A204.1 (cell line): Measurements from ENCODE around the gene HEXIM1.

ENCODE experiments used
- FAIRE-seq: peaks from 2 replicates; lab custom pipeline; 2012; peaks lifted over from hg19 to GRCh38; lab: Jason Lieb, UNC

The HEXIM1 gene

GRCh38 chr17:45175759-45176115 lies 27.5 kb downstream of the HEXIM1 start:
- no peak for FAIRE-seq

DNA sequence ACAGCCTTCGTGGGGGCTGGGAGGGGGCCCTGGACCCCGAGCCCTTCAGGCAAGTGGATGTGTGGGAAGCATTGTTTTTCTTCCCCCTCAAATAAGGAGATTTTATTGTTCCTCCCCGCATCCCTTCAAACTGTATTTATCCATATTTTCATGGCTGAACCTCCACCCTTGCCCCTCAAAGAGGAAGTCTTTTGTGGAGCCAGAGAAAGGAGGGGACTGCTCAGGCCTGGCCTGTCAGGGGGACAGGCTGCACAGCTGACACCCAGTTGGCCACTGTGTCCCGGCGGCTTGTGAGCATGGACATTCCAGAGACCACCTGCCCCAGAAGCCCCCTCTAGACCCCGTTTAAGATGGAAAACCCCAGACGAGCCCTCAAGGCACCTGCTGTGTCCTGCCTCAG lies 29.3 kb downstream of the HEXIM1 start:
- no peak for FAIRE-seq

- no peak for FAIRE-seq
Measured at GRCh38 chr17:45184144-45184543, 35.9 kb downstream of the HEXIM1 start.

DNA sequence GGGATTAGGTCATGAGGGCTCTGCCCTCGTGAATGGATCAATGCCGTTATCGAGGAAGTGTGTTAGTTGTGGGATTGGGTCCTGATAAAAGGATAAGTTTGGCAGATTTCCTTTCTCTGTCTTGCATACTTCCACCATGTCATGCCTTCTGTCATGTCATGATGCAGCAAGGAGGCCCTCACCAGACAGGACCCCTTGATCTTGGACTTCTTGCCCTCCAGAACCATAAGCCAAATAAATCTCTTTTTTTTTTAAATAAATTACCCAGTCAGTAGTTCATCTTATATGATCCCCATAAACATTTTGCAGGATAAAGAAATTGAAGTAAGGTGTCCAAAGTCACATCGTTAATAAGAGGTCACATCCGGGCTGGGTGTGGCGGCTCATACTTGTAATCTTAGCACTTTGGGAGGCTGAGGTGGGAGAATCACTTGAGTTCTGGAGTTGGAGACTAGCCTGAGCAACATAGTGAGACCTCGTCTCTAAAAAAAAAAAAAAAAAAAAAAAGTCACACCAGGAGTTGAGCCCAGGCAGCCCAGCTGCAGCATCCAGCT lies 38.6 kb downstream of the HEXIM1 start:
- FAIRE-seq = no peak

- FAIRE-seq = no peak
Measured at GRCh38 chr17:45189009-45189408, 40.7 kb downstream of the HEXIM1 start.

GRCh38 chr17:45190503-45191255 lies 42.4 kb downstream of the HEXIM1 start:
- FAIRE-seq = no peak

GRCh38 chr17:45195424-45195823 lies 47.1 kb downstream of the HEXIM1 start:
- no peak for FAIRE-seq

DNA sequence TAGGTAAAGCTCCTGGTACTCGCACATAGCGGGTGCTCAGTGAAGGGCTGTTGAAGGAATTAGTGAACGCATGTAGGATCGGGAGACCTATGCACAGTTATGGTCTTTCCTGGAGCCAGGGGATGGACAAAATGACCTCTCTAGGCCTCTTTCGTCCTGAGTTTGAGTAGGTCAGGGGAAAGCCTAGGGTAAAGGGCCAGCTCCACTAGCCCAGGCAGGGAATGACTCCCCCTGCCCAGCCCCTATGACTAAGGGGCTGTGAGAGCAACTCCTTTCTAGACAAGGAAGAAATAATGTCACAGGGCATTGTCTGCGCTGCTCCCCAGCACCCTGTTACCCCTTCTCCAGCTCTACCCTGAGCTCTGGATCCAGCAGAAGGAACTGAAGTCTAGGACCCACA lies 48.8 kb downstream of the HEXIM1 start:
- FAIRE-seq = no peak

GRCh38 chr17:45197555-45198334 lies 49.5 kb downstream of the HEXIM1 start:
- peak; percentile 27 for FAIRE-seq

- no peak for FAIRE-seq
Measured at GRCh38 chr17:45200701-45201100, 52.4 kb downstream of the HEXIM1 start.

- FAIRE-seq = no peak
Measured at GRCh38 chr17:45201457-45201856, 53.2 kb downstream of the HEXIM1 start.
